M059J (cell line): ENCODE measurements around the gene MREG. TPM values are rescaled to one million over a fixed set of nuclear protein-coding genes. Genes with fewer than 3 reads are reported as not detected.

ENCODE experiments used
- DNase-seq: peaks from one replicate; pipeline ENCODE4 v3.0.0-alpha.2; 2012; ENCODE audit warnings: low read depth
- total RNA-seq: library from RNA; depleted of rRNA; stranded (reverse); fragments of >200 nt; shearing (Covaris generic); gene quantifications from 2 replicates; pipeline ENCODE4 v1.2.3, GENCODE V29; 2014; rRNA removed

MREG gene
- total RNA-seq, 1 experiment from 2014 or later, result 3.6 TPM

DNA sequence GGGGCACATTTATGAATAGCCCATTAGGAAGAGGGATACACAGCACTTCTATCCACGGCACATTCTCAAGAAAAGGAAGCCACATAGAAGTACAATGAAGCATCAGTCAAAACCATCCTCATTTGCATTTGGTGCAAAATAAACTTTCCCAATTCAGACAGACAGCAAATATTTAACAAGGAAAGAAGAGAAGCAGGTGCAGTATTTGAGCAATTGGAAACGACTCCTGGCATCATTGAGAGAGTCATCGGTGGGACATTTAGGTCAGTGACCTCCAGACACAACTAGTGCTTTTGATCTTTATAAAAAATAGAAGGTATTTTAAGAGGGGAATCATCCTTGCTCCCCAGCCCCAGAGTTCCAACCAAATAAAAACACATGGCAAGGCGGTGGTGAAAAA is 118.0 kb downstream of the MREG start:
- DNase-seq, result no peak

Other genes starting within 250 kb of the MREG start
- gene PECR, start 68.3 kb upstream of the MREG start, total RNA-seq, result 9.0 and 11.5 TPM in 2 replicates
- 1.3 TPM in 1 of 2 replicates, not detected in the other for gene TMEM169, start 68.4 kb upstream of the MREG start, total RNA-seq
- 261 and 335 TPM in 2 replicates for gene XRCC5, start 95.8 kb upstream of the MREG start, total RNA-seq